Measurements from ENCODE around the gene IZUMO1.
"Not testable (repeated sequence)": the region's sequence is repeated elsewhere in the genome, so short reads cannot be mapped to it uniquely, and the experiment has no call there.

IZUMO1 gene

DNA sequence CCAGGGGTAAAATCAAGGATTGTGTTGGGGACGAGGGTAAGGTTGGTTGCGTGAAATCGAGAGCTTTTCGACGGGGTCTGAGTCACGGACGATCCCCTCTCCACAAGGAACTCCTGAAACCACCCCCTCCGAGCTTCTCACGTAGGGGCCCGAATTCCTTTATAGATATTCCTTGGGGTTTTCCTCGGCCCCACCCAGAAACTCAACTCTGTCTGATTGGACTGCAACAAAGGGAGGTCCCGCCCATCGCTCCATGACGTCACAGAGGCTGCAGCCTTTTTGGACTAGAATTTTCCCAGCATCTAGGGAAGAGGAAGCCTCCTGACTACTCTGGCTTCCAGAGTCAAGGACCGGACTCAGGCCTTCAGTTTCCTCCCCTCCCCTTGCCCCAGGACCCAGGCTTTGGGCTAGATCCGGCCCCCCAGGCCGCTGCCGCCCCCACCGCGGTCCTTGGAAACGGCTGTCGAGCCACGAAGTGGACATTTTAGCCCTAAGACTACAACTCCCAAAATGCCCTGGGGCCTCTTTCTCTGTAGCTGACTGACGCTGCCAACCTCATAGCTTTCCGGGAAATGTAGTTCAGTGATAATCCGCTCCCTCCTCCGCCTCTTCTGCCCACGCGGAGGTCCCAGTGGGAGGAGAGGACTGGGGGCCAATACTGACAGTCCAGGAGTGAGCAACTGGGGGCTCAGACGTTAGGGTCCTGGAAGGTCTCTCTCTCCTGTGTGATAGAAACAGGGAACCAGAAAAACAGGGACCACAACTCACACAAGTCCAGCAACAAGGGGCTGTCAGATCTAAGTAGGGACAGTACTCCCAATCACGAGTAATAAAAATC, at the start of gene IZUMO1:
IZUMO1 (minus strand) TSS at position 172 of the 838 bp plus-strand sequence. CDS start 1,050 bp downstream, outside the sequence.
- no peak for DNase-seq (ENCODE audit: low read depth in 2 of 2)

DNA sequence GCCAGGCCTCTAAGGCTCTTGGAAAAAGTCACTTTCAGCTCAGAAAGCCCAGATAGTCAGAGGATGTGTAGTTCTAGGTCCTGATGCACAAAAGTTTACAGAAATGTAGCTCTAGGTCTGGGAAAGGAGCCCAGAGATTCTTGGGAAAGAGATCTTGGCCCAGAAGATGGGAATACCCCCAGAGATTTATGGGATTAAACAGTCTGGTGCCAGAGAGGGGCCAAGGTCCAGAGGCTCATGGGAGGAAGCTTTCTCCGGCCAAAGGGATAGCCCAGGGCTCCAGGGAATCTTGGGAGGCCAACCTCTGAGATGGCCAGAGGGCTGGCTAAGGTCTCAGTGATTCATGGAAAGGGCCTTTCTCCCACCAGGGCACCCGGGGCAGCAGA, 49.0 kb upstream of the IZUMO1 start:
- DNase-seq (ENCODE audit: low read depth in 2 of 2): no peak

DNA sequence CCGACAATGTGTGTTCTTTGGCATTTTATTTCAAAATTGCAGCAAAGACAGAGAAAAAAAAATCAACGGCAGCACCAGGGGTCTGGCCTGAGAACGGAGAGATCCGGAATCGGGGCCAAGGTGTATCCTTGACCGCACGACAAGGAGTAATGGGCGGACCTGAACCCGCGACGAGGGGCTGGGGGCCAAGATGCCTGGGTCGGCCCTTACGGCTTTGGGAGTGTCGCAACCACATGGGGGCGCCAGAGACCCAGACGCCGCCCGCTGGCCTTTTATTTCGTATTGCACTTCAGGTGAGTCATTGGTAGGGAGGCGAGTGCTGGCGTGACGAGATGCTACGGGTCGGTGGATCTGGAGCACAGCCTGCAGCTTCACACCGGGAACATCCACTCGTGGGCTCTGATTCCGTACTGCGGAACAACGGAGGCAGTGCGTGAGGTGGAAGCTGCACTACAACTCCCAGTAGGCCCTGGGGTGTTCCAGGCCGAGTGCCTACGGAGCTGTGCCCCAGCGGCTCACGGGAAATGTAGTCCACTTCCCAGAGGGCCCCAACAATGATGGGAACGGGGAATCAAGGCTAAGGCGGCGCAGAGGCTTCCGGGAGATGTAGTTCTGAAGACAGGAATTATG, 48.5 kb upstream of the IZUMO1 start:
- DNase-seq (ENCODE audit: low read depth in 2 of 2): peak; percentile 62 to 70

DNA sequence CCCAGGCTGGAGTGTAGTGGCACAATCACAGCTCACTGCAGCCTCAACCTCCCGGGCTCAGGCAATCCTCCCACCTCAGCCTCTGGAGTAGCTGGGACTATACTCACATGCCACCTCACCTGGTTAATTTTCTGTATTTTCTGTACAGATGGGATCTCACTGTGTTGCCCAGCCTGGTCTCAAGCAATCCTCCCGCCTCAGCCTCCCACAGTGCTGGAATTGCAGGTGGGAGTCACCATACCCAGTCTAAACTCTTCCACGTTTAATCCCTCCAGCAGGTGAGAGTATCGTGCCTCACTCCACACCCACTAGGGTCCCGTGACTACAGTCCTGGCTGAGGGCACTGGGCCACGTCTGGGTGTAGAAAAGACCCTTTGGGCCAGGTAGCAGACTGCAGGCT, 47.6 kb upstream of the IZUMO1 start:
- DNase-seq (ENCODE audit: low read depth in 2 of 2): no peak

DNA sequence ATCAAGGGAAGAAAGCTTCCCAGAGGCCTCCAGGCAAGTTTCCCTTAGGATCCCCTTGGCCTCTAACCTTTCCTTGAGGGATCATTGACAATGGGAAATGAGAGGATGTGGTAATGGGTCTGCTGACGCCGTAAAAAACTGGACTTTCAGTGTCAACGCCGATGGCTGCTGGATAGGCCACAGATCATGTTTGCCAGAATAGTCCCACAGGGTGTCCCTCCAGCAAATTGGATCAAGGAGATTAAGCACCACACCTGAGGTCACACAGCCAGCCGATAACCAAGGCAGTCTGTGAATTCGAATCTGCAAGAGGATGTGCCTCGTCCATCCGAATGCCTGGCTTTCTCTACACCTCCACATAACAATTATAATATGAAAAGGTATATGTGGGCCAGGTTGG, 46.6 kb upstream of the IZUMO1 start:
- no peak for DNase-seq (ENCODE audit: low read depth in 2 of 2)

DNA sequence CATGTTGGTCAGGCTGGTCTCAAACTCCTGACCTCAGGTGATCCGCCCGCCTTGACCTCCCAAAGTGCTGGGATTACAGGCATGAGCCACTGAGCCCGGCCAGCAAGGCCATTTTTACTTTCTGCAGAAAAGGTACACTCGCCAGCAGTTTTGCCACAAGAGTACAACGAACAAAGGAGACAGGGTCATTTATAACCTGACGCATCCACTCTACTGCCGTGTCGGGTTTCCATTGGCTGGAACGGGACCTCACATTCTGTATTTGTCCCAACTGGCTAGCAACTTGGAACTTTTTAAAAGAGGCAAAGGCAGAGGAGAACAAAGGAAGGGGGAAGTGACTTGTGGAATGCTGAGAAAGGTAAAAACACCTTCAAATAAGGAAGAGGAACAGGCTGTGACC, 40.6 kb upstream of the IZUMO1 start:
- not testable (repeated sequence) for DNase-seq (ENCODE audit: low read depth in 2 of 2)

DNA sequence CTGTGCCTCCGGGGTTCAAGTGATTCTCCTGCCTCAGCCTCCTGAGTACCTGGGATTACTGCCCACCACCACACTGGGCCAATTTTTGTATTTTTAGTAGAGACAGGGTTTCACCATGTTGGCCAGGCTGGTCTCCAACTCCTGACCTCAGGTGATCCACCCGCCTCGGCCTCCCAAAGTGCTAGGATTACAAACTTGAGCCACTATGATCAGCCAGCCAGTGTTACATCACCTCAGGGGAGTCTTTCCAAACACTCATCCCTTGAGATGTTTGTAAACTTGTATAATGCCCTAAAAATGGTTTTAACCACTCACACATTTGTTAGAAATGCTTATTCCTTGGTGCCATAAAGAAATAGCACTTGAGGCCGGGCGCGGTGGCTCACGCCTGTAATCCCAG, 39.7 kb upstream of the IZUMO1 start:
- DNase-seq (ENCODE audit: low read depth in 2 of 2): not testable (repeated sequence)

DNA sequence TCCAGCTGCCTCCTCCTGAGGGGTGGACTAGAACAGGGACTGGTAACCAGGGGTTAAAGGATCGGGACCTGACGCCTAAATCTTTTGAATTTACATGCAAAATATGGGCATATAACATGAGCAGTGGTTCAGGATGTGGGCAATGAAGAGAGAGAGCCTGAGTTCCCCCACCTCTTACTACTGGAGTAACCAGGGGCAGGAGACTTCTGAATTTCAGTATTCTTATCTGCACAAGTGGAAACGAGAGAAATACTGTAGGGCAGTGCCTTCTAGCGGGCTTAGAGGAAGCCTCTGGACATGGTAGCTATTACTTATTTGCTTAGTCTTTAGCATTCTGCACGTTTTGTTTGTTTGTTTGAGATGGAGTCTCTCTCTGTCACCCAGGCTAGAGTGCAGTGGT, 37.8 kb upstream of the IZUMO1 start:
- DNase-seq (ENCODE audit: low read depth in 2 of 2): no peak

DNA sequence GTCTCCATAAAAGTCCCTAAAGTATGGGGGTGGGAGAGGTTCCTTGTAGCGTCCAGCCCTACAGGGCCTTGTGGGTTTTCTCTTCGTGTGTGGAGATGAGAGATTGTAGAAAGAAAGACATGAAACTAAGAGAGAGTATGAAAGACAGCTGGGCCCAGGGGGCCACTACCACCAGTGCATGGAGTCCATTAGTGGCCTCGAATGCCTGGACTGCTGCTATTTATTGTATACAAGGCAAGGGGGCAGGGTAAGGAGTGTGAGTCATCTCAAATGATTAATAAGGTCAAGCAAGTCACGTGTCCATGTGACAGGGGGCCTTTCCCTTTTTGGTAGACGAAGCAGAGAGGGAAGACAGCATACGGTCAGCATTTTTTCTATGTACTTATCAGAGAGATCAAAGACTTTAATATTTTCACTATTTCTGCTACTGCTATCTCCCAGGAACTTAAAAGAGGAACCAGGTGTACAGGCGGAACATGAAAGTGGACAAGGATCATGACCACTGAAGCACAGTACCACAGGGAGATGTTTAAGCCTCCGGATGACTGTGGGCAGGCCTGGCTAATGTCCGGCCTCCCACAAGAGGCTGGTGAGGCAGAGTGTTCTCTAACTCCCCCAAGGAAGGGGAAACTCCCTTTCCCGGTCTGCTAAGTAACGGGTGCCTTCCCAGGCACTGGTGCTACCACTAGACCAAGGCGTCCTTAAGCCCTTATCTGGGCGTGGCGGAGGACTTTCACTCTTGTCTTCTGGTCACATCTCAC, 34.1 kb upstream of the IZUMO1 start:
- DNase-seq (ENCODE audit: low read depth in 2 of 2): no peak

DNA sequence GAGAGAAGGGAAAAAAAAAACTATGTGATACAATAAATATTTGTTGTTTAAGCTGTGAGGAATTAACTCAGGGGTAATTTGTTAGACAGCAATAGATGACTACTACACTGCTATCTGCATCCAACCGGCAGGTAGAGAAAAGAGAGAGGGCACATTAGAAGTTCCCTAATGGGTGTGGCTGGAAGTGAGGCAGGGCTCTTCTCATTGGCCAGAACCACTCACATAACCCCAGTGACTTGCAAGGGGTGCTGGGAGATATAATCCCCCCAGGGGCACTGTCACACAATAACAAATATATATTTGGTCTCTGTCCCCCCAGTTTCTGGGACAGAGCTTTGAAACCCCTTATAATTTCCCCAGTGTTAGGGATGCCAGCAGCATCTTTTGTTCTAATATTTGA, 32.9 kb upstream of the IZUMO1 start:
- DNase-seq (ENCODE audit: low read depth in 2 of 2): no peak

DNA sequence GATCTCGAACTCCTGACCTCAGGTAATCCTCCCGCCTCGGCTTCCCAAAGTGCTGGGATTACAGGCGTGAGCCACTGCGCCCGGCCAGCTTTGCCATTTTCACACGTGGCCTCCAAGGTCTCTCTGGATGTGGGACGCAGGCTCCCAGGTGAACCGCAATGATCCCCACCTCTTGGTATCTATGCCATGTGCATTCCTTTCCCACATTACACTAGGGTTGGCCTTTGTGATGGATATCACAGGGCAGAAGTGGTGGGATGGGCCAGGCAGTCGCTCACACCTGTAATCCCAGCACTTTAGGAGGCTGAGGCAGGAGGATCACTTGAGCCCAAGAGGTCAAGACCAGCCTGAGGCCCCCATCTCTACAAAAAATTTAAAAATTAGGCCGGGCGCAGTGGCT, 31.0 kb upstream of the IZUMO1 start:
- DNase-seq (ENCODE audit: low read depth in 2 of 2): no peak

DNA sequence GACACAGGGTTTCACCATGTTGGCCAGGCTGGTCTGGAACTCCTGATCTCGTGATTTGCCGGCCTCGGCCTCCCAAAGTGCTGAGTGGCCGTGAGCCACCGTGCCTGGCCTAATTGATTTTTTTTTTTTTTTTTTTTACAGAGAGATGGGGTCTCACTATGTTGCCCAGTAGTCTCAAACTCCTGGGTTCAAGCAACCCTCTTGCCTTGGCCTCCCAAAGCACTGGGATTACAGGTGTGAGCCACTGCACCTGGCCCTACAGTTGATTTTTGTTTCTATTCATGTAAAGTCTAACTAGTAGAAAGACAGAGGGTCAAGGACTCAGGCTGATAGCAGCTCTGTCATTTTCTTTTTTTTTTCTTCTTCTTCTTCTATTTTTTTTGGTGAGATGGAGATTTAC, 30.4 kb upstream of the IZUMO1 start:
- DNase-seq (ENCODE audit: low read depth in 2 of 2): no peak

DNA sequence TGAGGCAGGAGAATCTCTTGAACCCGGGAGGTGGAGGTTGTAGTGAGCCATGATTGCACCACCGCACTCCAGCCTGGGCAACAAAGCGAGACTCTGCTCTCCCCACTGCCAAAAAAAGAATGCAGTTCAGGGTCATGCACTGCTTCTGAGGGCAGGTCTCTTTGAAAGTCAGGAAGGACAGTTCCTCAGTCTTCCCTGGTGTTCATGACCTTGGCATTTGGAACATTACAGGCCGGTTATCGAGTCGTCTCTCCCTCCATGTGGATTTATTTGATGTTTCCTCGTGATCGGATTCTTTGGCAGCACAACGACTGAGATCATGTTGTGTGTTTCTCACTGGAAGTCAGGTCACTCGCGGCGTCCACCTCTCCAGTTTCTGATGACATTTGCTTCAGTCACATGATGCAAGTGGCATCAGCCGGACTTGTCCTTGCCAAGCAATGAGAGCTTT, 25.8 kb upstream of the IZUMO1 start:
- DNase-seq (ENCODE audit: low read depth in 2 of 2): no peak

DNA sequence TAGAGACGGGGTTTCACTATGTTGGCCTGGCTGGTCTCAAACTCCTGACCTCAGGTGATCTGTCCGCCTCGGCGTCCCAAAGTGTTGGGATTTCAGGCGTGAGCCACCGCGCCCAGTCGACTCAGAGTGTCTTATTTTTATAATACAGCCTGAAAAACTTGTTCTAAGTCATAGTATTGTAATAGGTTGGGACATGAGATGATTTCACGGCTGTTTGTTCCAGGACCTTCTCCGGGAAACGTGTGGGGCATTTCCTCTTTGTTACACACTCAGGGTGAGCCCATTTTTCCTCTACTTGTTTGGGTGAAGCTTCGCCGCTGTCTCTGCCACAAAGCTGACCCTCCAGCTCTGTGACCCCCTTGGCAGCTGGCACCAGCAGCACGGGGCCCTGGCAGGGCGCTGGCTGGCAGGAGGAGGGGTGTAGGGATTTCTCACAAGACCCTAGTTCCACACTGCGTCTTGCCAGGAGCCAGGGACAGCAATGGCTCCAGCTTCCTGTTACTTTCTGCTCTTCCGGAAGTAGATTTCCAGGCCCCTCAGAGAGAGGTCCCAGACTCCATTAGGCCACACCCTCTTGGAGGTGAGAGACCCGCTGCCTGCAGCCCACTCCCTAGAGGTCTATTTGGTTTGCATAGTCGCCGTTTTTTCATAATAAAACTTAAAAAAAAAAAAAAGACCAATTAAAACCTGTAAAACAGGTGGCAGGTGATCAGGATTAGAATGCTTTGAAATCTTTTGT, 24.2 kb upstream of the IZUMO1 start:
- DNase-seq (ENCODE audit: low read depth in 2 of 2): no peak

DNA sequence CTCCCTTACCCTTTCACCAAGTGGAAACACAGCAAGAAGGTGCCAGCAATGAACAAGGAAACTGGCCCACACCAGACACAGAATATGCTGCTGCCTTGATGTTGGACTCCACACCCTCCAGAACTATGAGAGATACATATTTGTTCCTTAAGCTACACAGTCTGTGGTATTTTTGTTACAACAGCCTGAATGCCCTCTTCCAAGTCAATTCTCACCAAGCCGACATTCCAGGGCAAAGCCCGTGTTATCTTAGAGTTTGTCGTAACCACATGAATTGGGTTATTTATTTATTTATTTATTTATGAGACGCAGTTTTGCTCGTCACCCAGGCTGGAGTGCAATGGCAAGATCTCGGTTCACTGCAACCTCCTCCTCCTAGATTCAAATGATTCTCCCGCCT, 23.6 kb upstream of the IZUMO1 start:
- DNase-seq (ENCODE audit: low read depth in 2 of 2): no peak

DNA sequence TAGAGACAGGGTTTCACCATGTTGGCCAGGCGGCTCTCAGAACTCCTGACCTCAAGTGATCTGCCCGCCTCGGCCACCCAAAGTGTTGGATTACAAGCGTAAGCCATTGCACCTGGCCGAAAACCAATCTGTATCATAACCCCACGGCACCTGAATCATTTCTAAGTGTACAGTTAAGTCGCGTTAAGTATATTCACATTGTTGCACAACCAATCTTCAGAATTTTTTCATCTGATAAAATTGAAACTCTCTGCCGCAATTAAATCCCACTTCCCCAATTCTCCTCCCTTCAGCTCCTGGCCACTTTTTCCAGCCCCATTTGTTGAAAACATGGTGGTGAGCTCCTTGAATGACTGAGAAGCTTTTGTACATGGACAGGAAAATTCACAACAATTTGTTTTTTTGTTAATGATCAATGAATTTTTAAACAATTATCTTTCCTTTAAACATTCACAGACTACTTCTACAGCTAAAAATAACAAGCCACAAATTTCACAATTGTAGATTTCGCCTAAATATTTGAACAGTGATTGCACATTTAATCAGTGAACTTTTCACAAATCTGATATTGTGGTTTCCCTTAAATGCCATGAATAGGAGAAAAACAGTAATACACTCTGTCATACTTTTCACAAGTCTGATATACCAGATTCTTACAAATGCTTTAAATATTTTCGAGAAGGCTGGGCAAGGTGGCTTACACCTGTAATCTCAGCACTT, 22.4 kb upstream of the IZUMO1 start:
- DNase-seq (ENCODE audit: low read depth in 2 of 2): no peak

DNA sequence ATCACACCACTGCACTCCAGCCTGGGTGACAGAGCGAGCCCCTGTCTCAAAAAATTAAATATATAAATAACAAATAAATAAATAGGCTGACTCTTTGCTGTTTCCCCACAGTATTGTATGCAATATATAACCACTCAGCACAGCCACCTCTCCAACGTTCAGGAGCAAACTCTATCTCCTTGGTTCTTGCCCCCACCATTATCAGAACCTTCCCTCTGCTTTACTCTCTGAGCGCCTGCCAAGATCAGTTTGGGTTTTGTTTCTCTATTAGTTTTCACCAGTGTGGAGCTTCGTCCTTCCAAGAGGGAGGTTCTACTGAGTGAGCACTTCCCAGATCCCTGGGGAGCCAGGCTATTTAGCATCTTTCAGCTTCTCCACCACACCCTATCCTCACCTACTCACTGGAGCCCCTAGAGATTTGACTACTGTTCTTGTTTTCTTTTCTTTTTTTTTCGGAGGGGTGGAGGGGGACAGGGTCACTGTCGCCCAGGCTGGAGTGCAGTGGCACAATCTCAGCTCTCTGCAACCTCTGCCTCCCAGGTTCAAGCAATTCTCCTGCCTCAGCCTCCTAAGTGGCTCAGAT, 21.6 kb upstream of the IZUMO1 start:
- not testable (repeated sequence) for DNase-seq (ENCODE audit: low read depth in 2 of 2)

DNA sequence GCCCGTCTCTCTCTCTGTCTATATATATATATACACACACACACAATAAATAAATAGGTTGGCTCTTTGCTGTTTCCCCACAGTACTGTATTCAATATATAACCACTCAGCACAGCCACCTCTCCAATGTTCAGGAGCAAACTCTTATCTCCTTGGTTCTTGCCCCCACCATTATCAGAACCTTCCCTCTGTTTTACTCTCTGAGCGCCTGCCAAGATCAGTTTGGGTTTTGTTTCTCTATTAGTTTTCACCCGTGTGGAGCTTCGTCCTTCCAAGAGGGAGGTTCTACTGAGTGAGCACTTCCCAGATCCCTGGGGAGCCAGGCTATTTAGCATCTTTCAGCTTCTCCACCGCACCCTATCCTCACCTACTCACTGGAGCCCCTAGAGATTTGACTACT, 19.1 kb upstream of the IZUMO1 start:
- DNase-seq (ENCODE audit: low read depth in 2 of 2): not testable (repeated sequence)

DNA sequence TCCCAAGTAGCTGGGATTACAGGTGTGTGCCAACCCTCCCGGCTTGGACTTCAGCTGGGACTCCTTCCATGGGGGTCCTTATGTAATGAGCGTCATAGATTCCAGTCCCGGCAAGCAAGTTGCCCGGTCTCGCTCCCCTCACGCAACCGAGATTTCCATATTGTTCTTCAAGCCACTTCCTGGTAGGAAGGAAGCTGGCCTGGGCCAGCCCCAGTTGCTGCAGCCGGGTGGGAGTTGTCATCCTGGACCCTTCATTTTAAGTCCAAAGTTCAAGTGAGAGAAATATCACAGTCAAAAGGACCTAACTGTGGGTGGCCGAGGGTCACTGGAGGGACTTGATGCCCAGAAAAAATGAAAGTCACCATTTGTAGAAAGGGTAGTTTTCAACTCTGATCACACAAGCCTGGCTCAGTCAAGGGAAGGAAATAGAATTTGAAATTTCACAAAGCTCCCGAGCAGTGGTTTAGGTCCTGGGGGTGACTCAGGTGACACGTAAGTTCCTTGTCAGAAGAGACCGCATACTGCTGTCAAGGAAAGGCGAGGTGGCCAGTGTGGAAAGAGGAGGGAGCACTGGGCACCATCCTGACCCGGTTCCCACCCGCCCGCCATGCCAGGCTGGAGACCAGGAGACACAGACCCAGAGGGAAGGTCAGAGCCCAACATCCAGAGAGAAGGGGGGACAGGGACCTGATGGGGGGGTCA, 13.9 kb upstream of the IZUMO1 start:
- DNase-seq (ENCODE audit: low read depth in 2 of 2): no peak

DNA sequence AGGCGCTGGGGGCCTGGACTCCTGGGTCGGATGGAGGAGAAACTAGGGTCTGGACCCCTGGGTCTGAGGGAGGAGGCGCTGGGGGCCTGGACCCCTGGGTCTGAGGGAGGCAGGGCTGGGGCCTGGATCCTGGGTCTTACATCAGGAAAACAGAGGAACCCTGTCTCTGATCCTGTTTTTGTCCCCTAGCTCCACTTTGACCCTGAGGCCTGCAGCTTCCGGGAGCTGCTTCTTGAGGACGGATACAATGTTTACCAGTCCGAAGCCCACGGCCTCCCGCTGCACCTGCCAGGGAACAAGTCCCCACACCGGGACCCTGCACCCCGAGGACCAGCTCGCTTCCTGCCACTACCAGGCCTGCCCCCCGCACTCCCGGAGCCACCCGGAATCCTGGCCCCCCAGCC, 11.0 kb upstream of the IZUMO1 start:
- DNase-seq (ENCODE audit: low read depth in 2 of 2): no peak
